BE2C (cell line): Measurements from ENCODE around the gene B3GAT3.

Experiments used
- DNase-seq: peaks from one replicate; pipeline ENCODE4 v3.0.0-alpha.2; 2020
- H3K27me3 ChIP-seq: fragments of 250-450 bp; sonication (Bioruptor Pico); 2 replicates; pipeline ENCODE4 v1.5.1; 2020; ENCODE audit warnings: mild to moderate bottlenecking
- H3K36me3 ChIP-seq: fragments of 250-450 bp; sonication (Bioruptor Pico); 2 replicates; pipeline ENCODE4 v1.5.1; 2020; ENCODE audit warnings: mild to moderate bottlenecking
- H3K4me1 ChIP-seq: fragments of 250-450 bp; sonication (Bioruptor Pico); 2 replicates; pipeline ENCODE4 v1.5.1; 2020
- H3K4me3 ChIP-seq: 2 replicates; pipeline ENCODE4 v1.5.1; 2011; ENCODE audit warnings: low read depth, low read length
- H3K9me3 ChIP-seq: fragments of 250-450 bp; sonication (Bioruptor Pico); 2 replicates; pipeline ENCODE4 v1.5.1; 2020
- CTCF ChIP-seq: IDR thresholded peaks from 2 replicates; pipeline ENCODE4 v1.5.1; 2012; ENCODE audit warnings: mild to moderate bottlenecking, low read depth, low read length

Gene B3GAT3

GRCh38 chr11:62646825-62647608 lies 25.2 kb upstream of the B3GAT3 start:
- no peaks in the 10 kb centered on the region for H3K4me1 ChIP-seq
- no peaks in the 10 kb centered on the region for H3K9me3 ChIP-seq
- no peak for TF ChIP-seq CTCF
- no peak for DNase-seq
- H3K4me3 ChIP-seq, result peak overlapping the region; percentile 1; the same call in 1 of the 2 replicates
- H3K36me3 ChIP-seq, result peaks cover 12% of the 10 kb centered on the region
- no peaks in the 10 kb centered on the region for H3K27me3 ChIP-seq

- TF ChIP-seq CTCF, result no peak
- H3K36me3 ChIP-seq, result peaks cover 12% of the 10 kb centered on the region
Measured at GRCh38 chr11:62645946-62646824, 24.4 kb upstream of the B3GAT3 start, which contains the start of gene GANAB. Gene GANAB, minus strand, starts transcription at chr11:62646613. Its CDS starts 14 bp downstream, at chr11:62646599.

GRCh38 chr11:62645671-62645945 lies 23.8 kb upstream of the B3GAT3 start:
- Histone ChIP-seq H3K9me3 (no peaks in the 10 kb centered on the region), H3K4me3 (peak overlapping the region; percentile 87), H3K4me1 (no peaks in the 10 kb centered on the region), H3K36me3 (peaks cover 12% of the 10 kb centered on the region), H3K27me3 (no peaks in the 10 kb centered on the region)
- no peak for DNase-seq
- no peak for TF ChIP-seq CTCF

More at GRCh38 chr11:62645946-62646824, 24.4 kb upstream of the B3GAT3 start, which contains the start of gene GANAB:
- peak; percentile 97 for DNase-seq
- Histone ChIP-seq H3K27me3 (no peaks in the 10 kb centered on the region), H3K4me1 (no peaks in the 10 kb centered on the region), H3K4me3 (peak within 1 kb of the TSS; percentile 87), H3K9me3 (no peaks in the 10 kb centered on the region)

- Histone ChIP-seq H3K4me3 (no peak overlapping the region), H3K4me1 (no peaks in the 10 kb centered on the region), H3K27me3 (no peaks in the 10 kb centered on the region), H3K9me3 (no peaks in the 10 kb centered on the region), H3K36me3 (peaks cover 11% of the 10 kb centered on the region)
- no peak for TF ChIP-seq CTCF
- DNase-seq, result no peak
Measured at GRCh38 chr11:62644220-62644619, 22.4 kb upstream of the B3GAT3 start.

- Histone ChIP-seq H3K9me3 (no peaks in the 10 kb centered on the region), H3K4me1 (no peaks in the 10 kb centered on the region), H3K4me3 (no peak overlapping the region), H3K27me3 (no peaks in the 10 kb centered on the region), H3K36me3 (peaks cover 43% of the 10 kb centered on the region)
- DNase-seq, result no peak
- no peak for TF ChIP-seq CTCF
Measured at GRCh38 chr11:62632492-62632891, 10.7 kb upstream of the B3GAT3 start.
